SK-N-MC (cell line): Measurements from ENCODE around the gene THAP7.

Experiments used
- EZH2 ChIP-seq: fragments of 200-600 bp; sonication (generic); IDR thresholded peaks from one replicate; pipeline ENCODE4 v1.6.1; 2017; ENCODE audit warnings: antibody characterized with exemption
- POLR2AphosphoS5 ChIP-seq: IDR thresholded peaks from 2 replicates; pipeline ENCODE4 v1.6.1; 2012; ENCODE audit warnings: mild to moderate bottlenecking, low read depth, low read length, borderline replicate concordance

DNA sequence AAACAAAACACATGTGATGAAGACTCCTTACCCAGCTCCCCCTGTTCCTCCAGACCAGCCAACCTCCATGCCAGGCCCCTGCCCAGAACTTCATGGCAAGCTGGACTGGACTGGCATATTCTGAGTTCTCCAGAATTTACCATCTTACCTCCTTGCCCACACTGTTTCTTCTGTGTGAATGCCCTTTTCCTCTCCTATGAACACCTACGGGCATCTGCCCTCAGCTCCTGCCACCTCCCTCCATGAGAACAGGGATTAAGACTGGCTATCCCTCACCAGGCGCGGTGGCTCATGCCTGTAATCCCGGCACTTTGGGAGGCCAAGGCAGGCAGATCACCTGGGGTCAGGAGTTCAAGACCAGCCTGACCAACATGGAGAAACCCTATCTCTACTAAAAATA lies 41.3 kb downstream of the THAP7 start:
- TF ChIP-seq EZH2 (no peak), POLR2AphosphoS5 (no peak)
